Raji (cell line): Measurements from ENCODE around the gene ZMIZ1.

Experiments
- POLR2A ChIP-seq: IDR thresholded peaks from 2 replicates; pipeline ENCODE4 v1.6.1; 2011; ENCODE audit warnings: low read depth, low read length, control low read depth; ENCODE audit not compliant: insufficient read depth

Gene ZMIZ1

GRCh38 chr10:79243181-79244067 lies 174.7 kb downstream of the ZMIZ1 start:
- peak; percentile 78 for TF ChIP-seq POLR2A

- TF ChIP-seq POLR2A = no peak
Measured at GRCh38 chr10:79244068-79244442, 175.3 kb downstream of the ZMIZ1 start.

GRCh38 chr10:79244841-79245504 lies 176.2 kb downstream of the ZMIZ1 start:
- TF ChIP-seq POLR2A = peak; percentile 57

GRCh38 chr10:79245539-79246208 lies 176.9 kb downstream of the ZMIZ1 start:
- TF ChIP-seq POLR2A = no peak

- no peak for TF ChIP-seq POLR2A
Measured at GRCh38 chr10:79246209-79246581, 177.4 kb downstream of the ZMIZ1 start.

- TF ChIP-seq POLR2A = no peak
Measured at GRCh38 chr10:79246606-79247275, 178.0 kb downstream of the ZMIZ1 start.

GRCh38 chr10:79247373-79248137 lies 178.8 kb downstream of the ZMIZ1 start:
- TF ChIP-seq POLR2A = no peak

- TF ChIP-seq POLR2A = no peak
Measured at GRCh38 chr10:79248341-79249185, 179.8 kb downstream of the ZMIZ1 start.

- TF ChIP-seq POLR2A = no peak
Measured at GRCh38 chr10:79249186-79250121, 180.7 kb downstream of the ZMIZ1 start.

GRCh38 chr10:79250259-79250658 lies 181.5 kb downstream of the ZMIZ1 start:
- peak; percentile 50 for TF ChIP-seq POLR2A

- no peak for TF ChIP-seq POLR2A
Measured at GRCh38 chr10:79252450-79252849, 183.7 kb downstream of the ZMIZ1 start.

- TF ChIP-seq POLR2A = no peak
Measured at GRCh38 chr10:79252971-79253370, 184.2 kb downstream of the ZMIZ1 start.

- TF ChIP-seq POLR2A = no peak
Measured at GRCh38 chr10:79253704-79254103, 184.9 kb downstream of the ZMIZ1 start.
